SH-SY5Y (cell line): Measurements from ENCODE around the gene CHRNA4.

ENCODE experiments used
- GATA2 ChIP-seq: IDR thresholded peaks from 2 replicates; pipeline ENCODE4 v1.6.1; 2011; ENCODE audit warnings: mild to moderate bottlenecking, low read depth, low read length
- GATA3 ChIP-seq: IDR thresholded peaks from 2 replicates; pipeline ENCODE4 v1.6.1; 2011; ENCODE audit warnings: low read depth, mild to moderate bottlenecking, low read length, moderate library complexity

DNA sequence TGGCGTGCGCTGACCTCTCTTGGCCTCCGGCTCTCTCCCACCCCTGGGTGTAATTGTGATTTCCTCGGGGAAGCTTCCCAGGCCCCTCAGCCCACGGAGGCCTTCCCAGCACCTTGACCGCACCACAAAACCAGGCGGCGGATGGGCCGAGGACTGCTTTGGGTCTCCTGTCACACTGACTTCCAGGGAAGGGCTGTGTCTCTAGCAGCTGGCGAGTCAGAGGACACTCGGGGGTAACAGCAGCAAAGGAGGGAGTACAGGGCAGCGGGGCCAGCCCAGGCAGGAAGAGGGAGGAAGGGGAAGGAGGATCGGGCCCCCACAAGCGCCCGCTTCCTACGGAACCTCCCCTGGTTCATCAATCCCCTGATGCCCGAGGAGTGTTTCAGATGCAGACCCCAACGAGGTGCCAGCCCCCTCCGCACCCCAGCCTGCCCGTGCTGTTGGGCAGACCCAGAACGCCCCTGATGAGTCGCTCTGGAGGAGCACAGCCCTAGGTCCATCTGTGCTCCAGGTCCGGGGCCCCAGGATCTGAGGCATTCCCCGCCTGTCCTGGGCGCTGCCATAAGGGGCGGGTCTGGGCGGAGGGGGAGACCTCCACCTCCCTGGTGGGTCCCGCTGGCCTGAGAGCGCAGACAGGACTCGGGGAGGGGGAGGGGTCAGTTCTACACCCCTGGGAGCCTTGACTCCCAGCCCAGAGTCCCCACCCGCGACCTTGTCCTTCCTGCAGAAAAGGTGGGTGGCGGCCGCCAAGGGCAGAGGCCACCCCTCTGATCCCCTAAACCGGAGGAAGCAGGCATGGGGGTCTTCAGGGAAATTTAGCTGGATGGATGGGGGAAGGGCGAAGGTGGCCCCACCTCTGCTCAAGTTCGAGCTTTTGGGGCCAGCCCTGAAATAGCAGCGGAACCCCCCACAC lies 956 bp downstream of the CHRNA4 start:
- TF ChIP-seq GATA2 (no peak), GATA3 (no peak)
